Stomach (tissue), 9 donors: Measurements from ENCODE around the gene RPL10. TPM values are rescaled to one million over a fixed set of nuclear protein-coding genes. Genes with fewer than 3 reads are reported as not detected.

Experiments
- DNase-seq, 2 donors: peaks; one replicate each; pipeline versions ENCODE4 v3.0.0 to v3.0.0-alpha.2; 2013 to 2019
- H3K27ac ChIP-seq, 5 donors: fragments of 200-600 bp in 4 of 5; sonication (generic) in 4 of 5; one replicate each; pipeline ENCODE4 v1.5.1; 2013 to 2019; ENCODE audit warnings: mild to moderate bottlenecking in 1 of 5, moderate library complexity in 1 of 5
- H3K27me3 ChIP-seq, 3 donors: fragments of 200-600 bp; sonication (generic); one replicate each; pipeline ENCODE4 v1.5.1; 2017 to 2019; ENCODE audit warnings: mixed run types in 1 of 3
- H3K36me3 ChIP-seq, 4 donors: fragments of 200-600 bp; sonication (generic); 1 replicate in 3 of 4; 2 replicates in 1 of 4; pipeline ENCODE4 v1.5.1; 2016 to 2019
- H3K4me1 ChIP-seq, 4 donors: fragments of 200-600 bp; sonication (generic); one replicate each; pipeline ENCODE4 v1.5.1; 2016 to 2019
- H3K4me3 ChIP-seq, 4 donors: fragments of 200-600 bp; sonication (generic) in 3 of 4; one replicate each; pipeline ENCODE4 v1.5.1; 2016 to 2019; ENCODE audit warnings: mild to moderate bottlenecking in 1 of 4
- H3K9me3 ChIP-seq, 4 donors: fragments of 200-600 bp; sonication (generic); one replicate each; pipeline ENCODE4 v1.5.1; 2016 to 2019
- CTCF ChIP-seq, 7 experiments: fragments of 450-650 bp in 4 of 7; fragments of 200-600 bp in 3 of 7; sonication (generic) in 3 of 7; IDR thresholded peaks; one replicate each; pipeline ENCODE4 v1.5.1; 2016 to 2019; ENCODE audit warnings: antibody characterized with exemption in 7 of 7, control low read depth in 2 of 7, mild to moderate bottlenecking in 1 of 7
- EP300 ChIP-seq: sonication (generic); formaldehyde crosslinking; IDR thresholded peaks from one replicate; pipeline ENCODE4 v1.6.1; 2017; ENCODE audit warnings: antibody characterized with exemption
- POLR2A ChIP-seq, 4 donors: fragments of 450-650 bp; IDR thresholded peaks; one replicate each; pipeline ENCODE4 v1.6.1; 2016; ENCODE audit warnings: antibody characterized with exemption in 4 of 4, control low read depth in 2 of 4, mild to moderate bottlenecking in 1 of 4, moderate library complexity in 1 of 4
- POLR2AphosphoS5 ChIP-seq, 3 donors: sonication (generic); formaldehyde crosslinking; IDR thresholded peaks; one replicate each; pipeline ENCODE4 v1.6.1; 2016; ENCODE audit warnings: antibody characterized with exemption in 3 of 3
- WGBS, 5 donors: extraction: QIAGEN DNeasy Blood & Tissue Kit in 3 of 5; methylation state at CpG; one replicate each; pipeline versions ENCODE4 v1.1.5 to v1.1.7; 2013 to 2018; 5-methylcytosine and 5-hydroxymethylcytosine counted together
- intact Hi-C: fragments of 100-400 bp; cut with DNase I; formaldehyde crosslinking; loops from one replicate; pipeline ENCODE4 v1.15.1; 2023; ENCODE audit warnings: low total_unique reads
- polyA plus RNA-seq, 3 donors: library from polyadenylated mRNA; stranded (reverse); fragments of 200-250 nt; gene quantifications; one replicate each; pipeline ENCODE4 v1.2.3, GENCODE V29; 2013
- total RNA-seq, 5 donors: library from RNA; depleted of rRNA; stranded (reverse); fragments of >200 nt; gene quantifications; one replicate each; pipeline versions ENCODE4 v1.1.0 to v1.2.3, GENCODE V29; 2014 to 2016
- donor health status: healthy with polysubstance abuse.
- donor health status: Bipolar disorder and iron deficiency.
- donor health status: healthy.

The RPL10 gene
- total and polyA plus RNA-seq, 8 donors, result 783 to 8,616 (median 2,882) TPM

GRCh38 chrX:154440623-154441357, 42.6 kb downstream of the RPL10 start:
- Histone ChIP-seq H3K9me3 (peaks cover 0 to 3% (median 0%) of the 10 kb centered on the region in 4 donors), H3K4me3 (no peak overlapping the region), H3K4me1 (peaks cover 9 to 52% (median 33%) of the 10 kb centered on the region in 4 donors), H3K27ac (no peak overlapping the region), H3K27me3 (no peaks in the 10 kb centered on the region), H3K36me3 (peaks cover 0 to 49% (median 36%) of the 10 kb centered on the region in 4 donors)
- no peak for DNase-seq
- no peak for TF ChIP-seq EP300
- no peak for TF ChIP-seq POLR2A (IDR thresholded peaks at IDR 0.05)
- no peak for TF ChIP-seq CTCF (IDR thresholded peaks at IDR 0.05)
- intact Hi-C loops, result no loop called here
- 85 to 92% (median 86%) methylated on average over 1 to 17 of the region's 17 CpGs for WGBS, 5 donors

DNA sequence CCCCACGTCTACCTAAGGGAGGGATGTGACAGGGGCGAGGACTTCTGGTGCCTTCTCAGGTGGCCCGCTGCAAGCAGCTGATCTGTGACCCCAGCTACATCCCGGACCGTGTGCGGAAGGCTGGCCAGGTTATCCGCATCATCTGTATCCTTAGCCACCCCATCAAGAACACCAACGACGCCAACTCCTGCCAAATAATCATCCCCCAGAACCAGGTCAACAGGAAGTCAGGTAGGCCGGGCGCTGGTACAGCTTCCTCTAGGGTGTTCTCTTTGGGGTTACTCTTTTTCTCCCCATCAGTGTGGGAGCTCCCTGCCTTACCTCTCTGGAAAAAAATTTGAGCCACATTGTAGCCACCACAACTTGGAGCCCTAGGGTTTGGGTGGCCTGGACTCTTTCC, 43.4 kb downstream of the RPL10 start:
- WGBS, 5 donors, result 88 to 96% (median 88%) methylated on average over 8 to 11 of the region's 11 CpGs
- intact Hi-C loops, result no loop called here
- H3K36me3 ChIP-seq, result peaks cover 0 to 53% (median 37%) of the 10 kb centered on the region in 4 donors
- TF ChIP-seq CTCF (IDR thresholded peaks at IDR 0.05) (no peak), POLR2A (IDR thresholded peaks at IDR 0.05) (no peak), EP300 (no peak), POLR2AphosphoS5 (IDR thresholded peaks at IDR 0.05) (no peak)
- peaks cover 0 to 3% (median 0%) of the 10 kb centered on the region in 4 donors for H3K9me3 ChIP-seq
- no peaks in the 10 kb centered on the region for H3K27me3 ChIP-seq
- no peak overlapping the region for H3K4me3 ChIP-seq
- H3K4me1 ChIP-seq, result peaks cover 9 to 53% (median 33%) of the 10 kb centered on the region in 4 donors
- H3K27ac ChIP-seq, result no peak overlapping the region
- DNase-seq, result no peak

DNA sequence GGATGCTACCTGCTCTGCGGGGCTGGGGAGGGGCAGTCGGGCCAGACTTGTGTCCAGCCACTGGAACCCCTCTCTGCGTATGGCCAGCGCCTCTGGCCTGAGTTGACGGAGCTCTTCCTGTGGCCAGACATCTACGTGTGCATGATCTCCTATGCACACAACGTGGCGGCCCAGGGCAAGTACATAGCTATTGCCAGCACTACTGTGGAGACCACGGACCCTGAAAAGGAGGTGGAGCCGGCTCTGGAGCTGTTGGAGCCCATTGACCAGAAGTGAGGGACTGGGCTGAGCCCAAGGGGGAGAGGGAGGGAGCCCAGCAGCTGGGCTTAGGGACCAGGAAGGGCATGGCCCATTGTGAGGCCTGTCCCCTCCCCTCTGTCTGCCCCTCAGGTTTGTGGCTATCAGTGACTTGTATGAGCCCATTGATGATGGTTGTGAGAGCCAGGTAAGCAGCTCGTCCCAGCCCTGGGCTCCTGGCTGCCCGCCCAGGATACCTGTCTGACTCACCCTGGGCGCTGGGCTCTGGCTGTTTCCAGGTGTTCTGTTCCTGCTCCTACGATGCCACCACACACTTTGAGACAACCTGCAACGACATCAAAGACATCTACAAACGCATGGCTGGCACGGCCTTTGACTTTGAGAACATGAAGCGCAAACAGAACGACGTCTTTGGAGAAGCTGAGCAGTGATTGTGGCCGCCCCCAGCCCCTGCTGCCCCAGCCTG, 44.0 kb downstream of the RPL10 start:
- no peaks in the 10 kb centered on the region for H3K9me3 ChIP-seq
- no peak for TF ChIP-seq POLR2A (IDR thresholded peaks at IDR 0.05)
- TF ChIP-seq EP300, result no peak
- TF ChIP-seq POLR2AphosphoS5 (IDR thresholded peaks at IDR 0.05), result no peak
- DNase-seq, result peak in 1 of 2 donors; percentile 57
- no peaks in the 10 kb centered on the region for H3K27me3 ChIP-seq
- H3K4me1 ChIP-seq, result peaks cover 9 to 53% (median 33%) of the 10 kb centered on the region in 4 donors
- H3K36me3 ChIP-seq, result peaks cover 0 to 59% (median 40%) of the 10 kb centered on the region in 4 donors
- H3K27ac ChIP-seq, result peak overlapping the region in 1 of 5 donors; percentile 34
- 73 to 80% (median 77%) methylated on average over 15 to 21 of the region's 21 CpGs for WGBS, 5 donors
- intact Hi-C loops, result no loop called here
- no peak overlapping the region for H3K4me3 ChIP-seq

GRCh38 chrX:154443479-154443910, 45.3 kb downstream of the RPL10 start:
- no peaks in the 10 kb centered on the region for H3K9me3 ChIP-seq
- intact Hi-C loops, result no loop called here
- DNase-seq, result no peak

More at GRCh38 chrX:154443479-154443910, 45.3 kb downstream of the RPL10 start:
- WGBS, 5 donors, result 10 to 45% (median 16%) methylated on average over 7 to 10 of the region's 10 CpGs
- H3K27me3 ChIP-seq, result no peaks in the 10 kb centered on the region
- peak overlapping the region; percentile 47 to 91 (median 85) for H3K27ac ChIP-seq
- TF ChIP-seq POLR2AphosphoS5 (IDR thresholded peaks at IDR 0.05), result no peak
- no peak for TF ChIP-seq CTCF (IDR thresholded peaks at IDR 0.05)
- TF ChIP-seq POLR2A (IDR thresholded peaks at IDR 0.05), result no peak
- TF ChIP-seq EP300, result no peak
- peak overlapping the region; percentile 55 to 66 (median 59) for H3K4me3 ChIP-seq
- H3K36me3 ChIP-seq, result peaks cover 2 to 71% (median 50%) of the 10 kb centered on the region in 4 donors
- peaks cover 9 to 44% (median 24%) of the 10 kb centered on the region in 4 donors for H3K4me1 ChIP-seq
